ENCODE results near the gene ARL8A. TPM values are rescaled to one million over a fixed set of nuclear protein-coding genes. Genes with fewer than 3 reads are reported as not detected.

Gene ARL8A
- total RNA-seq, 2 donors from 2014 or later = 72.8 to 82.0 TPM

Other genes starting within 250 kb of the ARL8A start
- under 1 TPM; 0.31 to 0.60 TPM for gene LMOD1, start 198.2 kb downstream of the ARL8A start, total RNA-seq
- 10 to 100 TPM; 41.7 to 47.4 TPM for gene TIMM17A, start 189.2 kb downstream of the ARL8A start, total RNA-seq
- 10 to 100 TPM; 46.6 to 73.5 TPM for gene RNPEP, start 162.1 kb downstream of the ARL8A start, total RNA-seq
- gene ELF3, start 134.2 kb downstream of the ARL8A start, total RNA-seq = 10 to 100 TPM; 11.8 to 13.2 TPM
- gene GPR37L1, start 21.8 kb downstream of the ARL8A start, total RNA-seq = under 1 TPM in 1 of 2 donors, not detected in 1; 0.04 TPM
- gene PTPN7, start 15.9 kb upstream of the ARL8A start, total RNA-seq = not detected
- gene LGR6, start 49.1 kb upstream of the ARL8A start, total RNA-seq = 1 to 10 TPM in 1 of 2 donors, under 1 TPM in 1; 0.73 to 1.5 TPM
- gene UBE2T, start 197.2 kb upstream of the ARL8A start, total RNA-seq = 10 to 100 TPM; 41.2 to 64.3 TPM
- 10 to 100 TPM; 19.2 to 20.3 TPM for gene PPP1R12B, start 204.0 kb upstream of the ARL8A start, total RNA-seq